Measurements from ENCODE around the gene RPS10. TPM values are rescaled to one million over a fixed set of nuclear protein-coding genes. Genes with fewer than 3 reads are reported as not detected.

Gene RPS10
- 2,978 and 4,372 TPM in 2 replicates for total RNA-seq (2014; rRNA removed; shearing (Covaris generic))

- in situ Hi-C loops (cut with HindIII; ENCODE audit: low sequenced_read_pairs) = no loop called here
Measured at GRCh38 chr6:34425498-34426410, at the start of gene RPS10. Gene RPS10, minus strand, starts transcription at chr6:34426069. Its CDS starts 848 bp downstream, at chr6:34425221.

GRCh38 chr6:34475238-34475682 is 49.4 kb upstream of the RPS10 start:
- in situ Hi-C loops (cut with HindIII; ENCODE audit: low sequenced_read_pairs) = no loop called here
- no peak for DNase-seq (ENCODE audit: low spot score)

More at GRCh38 chr6:34425498-34426410, at the start of gene RPS10:
- DNase-seq (ENCODE audit: low spot score) = peak; percentile 93

- no peak for DNase-seq (ENCODE audit: low spot score)
- in situ Hi-C loops (cut with HindIII; ENCODE audit: low sequenced_read_pairs) = no loop called here
Measured at GRCh38 chr6:34474754-34475153, 48.9 kb upstream of the RPS10 start.

GRCh38 chr6:34473967-34474366 is 48.1 kb upstream of the RPS10 start:
- no peak for DNase-seq (ENCODE audit: low spot score)

GRCh38 chr6:34472425-34472824 is 46.6 kb upstream of the RPS10 start:
- DNase-seq (ENCODE audit: low spot score) = no peak
- in situ Hi-C loops (cut with HindIII; ENCODE audit: low sequenced_read_pairs) = no loop called here

More at GRCh38 chr6:34473967-34474366, 48.1 kb upstream of the RPS10 start:
- in situ Hi-C loops (cut with HindIII; ENCODE audit: low sequenced_read_pairs) = no loop called here

GRCh38 chr6:34469499-34469898 is 43.6 kb upstream of the RPS10 start:
- in situ Hi-C loops (cut with HindIII; ENCODE audit: low sequenced_read_pairs) = no loop called here
- DNase-seq (ENCODE audit: low spot score) = no peak

GRCh38 chr6:34468378-34468892 is 42.6 kb upstream of the RPS10 start:
- in situ Hi-C loops (cut with HindIII; ENCODE audit: low sequenced_read_pairs) = no loop called here
- DNase-seq (ENCODE audit: low spot score) = no peak

GRCh38 chr6:34466242-34467185 is 40.6 kb upstream of the RPS10 start:
- in situ Hi-C loops (cut with HindIII; ENCODE audit: low sequenced_read_pairs) = no loop called here
- peak; percentile 50 for DNase-seq (ENCODE audit: low spot score)

- in situ Hi-C loops (cut with HindIII; ENCODE audit: low sequenced_read_pairs) = no loop called here
- DNase-seq (ENCODE audit: low spot score) = peak; percentile 92
Measured at GRCh38 chr6:34465531-34466241, 39.8 kb upstream of the RPS10 start, which contains the start of gene PACSIN1. Gene PACSIN1, plus strand, starts transcription at chr6:34466076. Its CDS starts 60,230 bp downstream, at chr6:34526306.

- in situ Hi-C loops (cut with HindIII; ENCODE audit: low sequenced_read_pairs) = no loop called here
- no peak for DNase-seq (ENCODE audit: low spot score)
Measured at GRCh38 chr6:34463849-34464248, 38.0 kb upstream of the RPS10 start.

GRCh38 chr6:34463299-34463698 is 37.4 kb upstream of the RPS10 start:
- in situ Hi-C loops (cut with HindIII; ENCODE audit: low sequenced_read_pairs) = no loop called here
- no peak for DNase-seq (ENCODE audit: low spot score)

- in situ Hi-C loops (cut with HindIII; ENCODE audit: low sequenced_read_pairs) = no loop called here
- DNase-seq (ENCODE audit: low spot score) = no peak
Measured at GRCh38 chr6:34462551-34462971, 36.7 kb upstream of the RPS10 start.

GRCh38 chr6:34462010-34462409 is 36.1 kb upstream of the RPS10 start:
- in situ Hi-C loops (cut with HindIII; ENCODE audit: low sequenced_read_pairs) = no loop called here
- no peak for DNase-seq (ENCODE audit: low spot score)

GRCh38 chr6:34460796-34461507 is 35.1 kb upstream of the RPS10 start:
- DNase-seq (ENCODE audit: low spot score) = no peak
- in situ Hi-C loops (cut with HindIII; ENCODE audit: low sequenced_read_pairs) = no loop called here

- DNase-seq (ENCODE audit: low spot score) = peak; percentile 71
- in situ Hi-C loops (cut with HindIII; ENCODE audit: low sequenced_read_pairs) = no loop called here
Measured at GRCh38 chr6:34459899-34460593, 34.2 kb upstream of the RPS10 start.

GRCh38 chr6:34457742-34458735 is 32.2 kb upstream of the RPS10 start:
- DNase-seq (ENCODE audit: low spot score) = no peak

More at GRCh38 chr6:34457742-34458735, 32.2 kb upstream of the RPS10 start:
- in situ Hi-C loops (cut with HindIII; ENCODE audit: low sequenced_read_pairs) = no loop called here
